HepG2 (cell line): Measurements from ENCODE around the gene DCAF7. TPM values are rescaled to one million over a fixed set of nuclear protein-coding genes. Genes with fewer than 3 reads are reported as not detected.

Experiments used
- ATF5 ChIP-seq: sonication (generic); formaldehyde crosslinking; IDR thresholded peaks from 2 replicates; pipeline ENCODE4 v1.4.0; 2020; ENCODE audit warnings: mild to moderate bottlenecking, low read depth, missing genetic modification reagents
- GLMP ChIP-seq: sonication (generic); formaldehyde crosslinking; IDR thresholded peaks from 2 replicates; pipeline ENCODE4 v1.9.0; 2021; ENCODE audit warnings: missing genetic modification reagents, mild to moderate bottlenecking, borderline replicate concordance
- HNF1A ChIP-seq, 2 experiments: sonication (generic) in 1 of 2; formaldehyde crosslinking in 1 of 2; IDR thresholded peaks; 2 replicates each; pipeline versions ENCODE4 v1.4.0 to v1.6.1; 2016 to 2020; ENCODE audit warnings: borderline replicate concordance in 1 of 2, low read depth in 1 of 2, mild to moderate bottlenecking in 1 of 2, missing genetic modification reagents in 1 of 2
- KAT7 ChIP-seq: IDR thresholded peaks from 2 replicates; pipeline ENCODE4 v1.6.1; 2018; ENCODE audit warnings: borderline replicate concordance, missing compliant biosample characterization
- SP2 ChIP-seq: sonication (generic); formaldehyde crosslinking; IDR thresholded peaks from 2 replicates; pipeline ENCODE4 v1.5.1; 2020; ENCODE audit warnings: mild to moderate bottlenecking, missing genetic modification reagents
- SRY ChIP-seq: sonication (generic); formaldehyde crosslinking; IDR thresholded peaks from 2 replicates; pipeline ENCODE4 v1.8.0; 2022; ENCODE audit warnings: mild to moderate bottlenecking, missing genetic modification reagents
- TARDBP ChIP-seq: sonication (generic); formaldehyde crosslinking; IDR thresholded peaks from 2 replicates; pipeline ENCODE4 v1.8.0; 2022; ENCODE audit warnings: mild to moderate bottlenecking, missing genetic modification reagents
- XBP1 ChIP-seq: sonication (generic); formaldehyde crosslinking; IDR thresholded peaks from 2 replicates; pipeline ENCODE4 v1.5.0; 2020; ENCODE audit warnings: missing genetic modification reagents
- ZC3H13 ChIP-seq: sonication (generic); formaldehyde crosslinking; IDR thresholded peaks from 2 replicates; pipeline ENCODE4 v1.8.1; 2023; ENCODE audit warnings: mild to moderate bottlenecking, missing genetic modification reagents, moderate library complexity
- ZFP37 ChIP-seq: sonication (generic); formaldehyde crosslinking; IDR thresholded peaks from 2 replicates; pipeline ENCODE4 v1.4.0; 2020; ENCODE audit warnings: missing genetic modification reagents, borderline replicate concordance
- ZMAT3 ChIP-seq: sonication (generic); formaldehyde crosslinking; conservative IDR thresholded peaks from 2 replicates; pipeline ENCODE4 v1.7.0; 2021; ENCODE audit warnings: missing genetic modification reagents
- ZNF496 ChIP-seq: sonication (generic); formaldehyde crosslinking; IDR thresholded peaks from 2 replicates; pipeline ENCODE4 v1.8.1; 2023; ENCODE audit warnings: mild to moderate bottlenecking, moderate library complexity, missing genetic modification reagents; ENCODE audit not compliant: insufficient replicate concordance
- ZNF563 ChIP-seq: sonication (generic); formaldehyde crosslinking; IDR thresholded peaks from 2 replicates; pipeline ENCODE4 v1.8.0; 2022; ENCODE audit warnings: mild to moderate bottlenecking, moderate library complexity, missing genetic modification reagents
- polyA plus RNA-seq, 8 experiments: library from polyadenylated mRNA; depleted of rRNA in 3 of 8; stranded (reverse) in 7 of 8; unstranded in 1 of 8; fragments of >200 nt; fragmentation: Illumina TruSeq in 4 of 8; extraction: Trizol in 4 of 8; gene quantifications; 2 replicates each; pipeline versions ENCODE4 v1.2.1 to v1.2.3, GENCODE V29; 2011 to 2016; ENCODE audit warnings: low read depth in 4 of 8, missing spikeins in 1 of 8, mixed read lengths in 1 of 8; ENCODE audit not compliant: insufficient read depth in 1 of 8
- total RNA-seq, 5 experiments: library from RNA; depleted of rRNA; stranded (reverse); fragments of >200 nt; fragmentation: Illumina TruSeq; extraction: Trizol; gene quantifications; 2 replicates each; pipeline ENCODE4 v1.2.3, GENCODE V29; 2016; ENCODE audit warnings: low read depth in 1 of 5

The DCAF7 gene
- total and polyA plus RNA-seq, 2 of the 13 experiments (the other 11 are each of a cell fraction or from before 2014, with no cell fraction given), result 55.2 to 73.4 TPM

- 0 out of 2 replicates have a peak, but pooled peaks have one; percentile 49 for TF ChIP-seq ZNF563 (CRISPR knock-in tag)
- no peak for TF ChIP-seq SRY (CRISPR knock-in tag)
- TF ChIP-seq XBP1 (CRISPR knock-in tag), result no peak
- TF ChIP-seq TARDBP, result no peak
- TF ChIP-seq ZMAT3 (CRISPR knock-in tag), result no peak
- no peak for TF ChIP-seq KAT7 (CRISPR knock-in tag)
- TF ChIP-seq ATF5 (CRISPR knock-in tag), result no peak
- no peak for TF ChIP-seq GLMP
- TF ChIP-seq ZC3H13 (CRISPR knock-in tag), result no peak
- TF ChIP-seq HNF1A (IDR thresholded peaks at IDR 0.05; ENCODE audit: low read depth), result no peak
- TF ChIP-seq HNF1A (CRISPR knock-in tag; IDR thresholded peaks at IDR 0.05; ENCODE audit: borderline replicate concordance), result peak; percentile 29; the same call in 1 of the 2 replicates
- TF ChIP-seq SP2 (CRISPR knock-in tag), result no peak
- TF ChIP-seq ZNF496 (CRISPR knock-in tag), result no peak
- TF ChIP-seq ZFP37 (CRISPR knock-in tag), result no peak
Measured at GRCh38 chr17:63529711-63530556, 20.3 kb upstream of the DCAF7 start (continued).
